Neural cell (in vitro differentiated cells): ENCODE results near the gene KBTBD13. TPM values are rescaled to one million over a fixed set of nuclear protein-coding genes. Genes with fewer than 3 reads are reported as not detected.

Experiments used
- H2AFZ ChIP-seq: fragments of 200-600, 300-800 bp; sonication (generic), shearing (Covaris generic); 2 replicates; pipeline ENCODE4 v1.6.0; 2014; ENCODE audit warnings: low read depth, mild to moderate bottlenecking, antibody characterized with exemption, low read length, moderate library complexity
- H3F3A ChIP-seq: fragments of 200-600 bp; shearing (Covaris generic); 2 replicates; pipeline ENCODE4 v1.6.1; 2016; ENCODE audit warnings: mild to moderate bottlenecking, moderate library complexity, mixed read lengths, antibody characterized with exemption, low read length; ENCODE audit not compliant: insufficient read depth, poor library complexity, severe bottlenecking
- H3K27ac ChIP-seq: fragments of 200-600, 300-800 bp; sonication (generic), shearing (Covaris generic); 2 replicates; pipeline ENCODE4 v1.5.1; 2014; ENCODE audit warnings: mild to moderate bottlenecking, low read length, moderate library complexity
- H3K27me3 ChIP-seq: fragments of 300-800, 200-600 bp; sonication (generic), shearing (Covaris generic); 2 replicates; pipeline ENCODE4 v1.6.0; 2014; ENCODE audit warnings: mild to moderate bottlenecking, low read depth, low read length, moderate library complexity; ENCODE audit not compliant: insufficient read depth
- H3K36me3 ChIP-seq: fragments of 300-800, 200-600 bp; sonication (generic), shearing (Covaris generic); 2 replicates; pipeline ENCODE4 v1.5.1; 2014; ENCODE audit warnings: mild to moderate bottlenecking, antibody characterized with exemption, low read length, moderate library complexity; ENCODE audit not compliant: insufficient read depth
- H3K4me2 ChIP-seq: fragments of 300-800, 200-600 bp; sonication (generic), shearing (Covaris generic); 2 replicates; pipeline ENCODE4 v1.6.0; 2014; ENCODE audit warnings: mild to moderate bottlenecking, low read length
- H3K4me3 ChIP-seq: fragments of 300-800, 200-600 bp; sonication (generic), shearing (Covaris generic); 2 replicates; pipeline ENCODE4 v1.5.1; 2014; ENCODE audit warnings: mild to moderate bottlenecking, low read length, moderate library complexity
- H3K79me2 ChIP-seq: fragments of 200-600 bp; shearing (Covaris generic); replicated peaks from 2 replicates; pipeline ENCODE4 v1.6.0; 2014; ENCODE audit warnings: mild to moderate bottlenecking, low read length, moderate library complexity; ENCODE audit not compliant: insufficient read depth
- H3K9ac ChIP-seq: fragments of 300-800, 200-600 bp; sonication (generic), shearing (Covaris generic); 2 replicates; pipeline ENCODE4 v1.6.1; 2016; ENCODE audit warnings: mild to moderate bottlenecking, low read length, mixed read lengths
- H3K9me2 ChIP-seq: fragments of 200-600 bp; shearing (Covaris generic); 2 replicates; pipeline ENCODE4 v1.6.1; 2016; ENCODE audit warnings: mild to moderate bottlenecking, low read length, mixed read lengths; ENCODE audit not compliant: insufficient read depth
- H3K9me3 ChIP-seq: fragments of 200-600, 300-800 bp; sonication (generic), shearing (Covaris generic); 2 replicates; pipeline ENCODE4 v1.6.1; 2016; ENCODE audit warnings: mild to moderate bottlenecking, mixed run types, low read length, moderate library complexity, mixed read lengths
- H4K20me1 ChIP-seq: fragments of 200-600 bp; shearing (Covaris generic); 2 replicates; pipeline ENCODE4 v1.6.1; 2016; ENCODE audit warnings: mild to moderate bottlenecking, mixed run types; ENCODE audit not compliant: insufficient read depth
- EP300 ChIP-seq: fragments of 450-650 bp; conservative IDR thresholded peaks from 2 replicates; pipeline ENCODE4 v1.6.1; 2014; ENCODE audit warnings: antibody characterized with exemption, mild to moderate bottlenecking, moderate library complexity; ENCODE audit not compliant: poor library complexity, severe bottlenecking
- EZH2 ChIP-seq: fragments of 200-600, 300-800 bp; shearing (Covaris generic), sonication (generic); IDR thresholded peaks from 2 replicates; pipeline ENCODE4 v1.6.1; 2014; ENCODE audit warnings: antibody characterized with exemption, low read length, borderline replicate concordance, mild to moderate bottlenecking; ENCODE audit not compliant: insufficient read depth, poor library complexity, severe bottlenecking
- MXI1 ChIP-seq: fragments of 450-650 bp; conservative IDR thresholded peaks from 2 replicates; pipeline ENCODE4 v1.6.1; 2014; ENCODE audit warnings: antibody characterized with exemption, mild to moderate bottlenecking; ENCODE audit not compliant: poor library complexity, severe bottlenecking
- POLR2AphosphoS5 ChIP-seq: IDR thresholded peaks from 2 replicates; pipeline ENCODE4 v1.6.1; 2012
- RAD21 ChIP-seq: fragments of 450-650 bp; conservative IDR thresholded peaks from 2 replicates; pipeline ENCODE4 v1.6.1; 2014; ENCODE audit warnings: antibody characterized with exemption, mild to moderate bottlenecking, moderate library complexity
- SMC3 ChIP-seq: fragments of 450-650 bp; conservative IDR thresholded peaks from 2 replicates; pipeline ENCODE4 v1.6.1; 2014; ENCODE audit warnings: antibody characterized with exemption, mild to moderate bottlenecking, moderate library complexity; ENCODE audit not compliant: poor library complexity
- TAF1 ChIP-seq: IDR thresholded peaks from 2 replicates; pipeline ENCODE4 v1.6.1; 2012; ENCODE audit warnings: low read depth
- polyA plus RNA-seq: library from polyadenylated mRNA; depleted of rRNA; stranded (reverse); fragments of >200 nt; gene quantifications from 2 replicates; pipeline ENCODE4 v1.2.3, GENCODE V29; 2014
- TF ChIP-seq, protein P1 (sequence below): fragments of 450-650 bp; IDR thresholded peaks from 2 replicates; pipeline ENCODE4 v1.5.1; 2014; ENCODE audit warnings: antibody characterized with exemption, mild to moderate bottlenecking, moderate library complexity; ENCODE audit not compliant: poor library complexity, severe bottlenecking
- TF ChIP-seq, protein P2 (sequence below): IDR thresholded peaks from 2 replicates; pipeline ENCODE4 v1.6.1; 2012; ENCODE audit warnings: borderline replicate concordance

KBTBD13 gene
- polyA plus RNA-seq, 1 donor from 2014 or later: not detected

DNA sequence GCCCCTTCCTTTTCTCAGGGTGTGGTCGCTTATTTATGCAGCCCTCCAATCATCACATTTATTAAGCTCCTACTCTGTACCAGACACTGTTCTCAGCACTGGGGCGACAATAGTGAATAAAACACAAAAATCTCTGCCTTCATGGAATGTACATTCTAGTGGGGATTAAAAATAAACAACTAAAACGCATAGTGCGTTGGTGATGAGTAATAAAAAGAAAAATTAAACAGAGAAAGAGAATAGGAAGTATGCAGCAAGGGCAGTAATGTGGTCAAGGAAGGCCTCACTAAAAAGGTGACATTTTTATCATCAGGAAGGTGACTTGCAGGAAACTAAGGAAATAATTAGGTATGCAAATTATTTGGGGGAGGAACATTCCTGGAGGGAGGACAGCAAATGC, 26.3 kb upstream of the KBTBD13 start:
- Histone ChIP-seq H3K4me2 (no peak overlapping the region), H3K4me3 (no peak overlapping the region), H4K20me1 (no peaks in the 10 kb centered on the region), H3F3A (no peaks in the 10 kb centered on the region), H3K9me2 (no peaks in the 10 kb centered on the region), H3K9ac (no peak overlapping the region), H2AFZ (no peak overlapping the region), H3K79me2 (no peaks in the 10 kb centered on the region), H3K9me3 (no peaks in the 10 kb centered on the region), H3K27ac (no peak overlapping the region), H3K36me3 (no peaks in the 10 kb centered on the region), H3K27me3 (no peaks in the 10 kb centered on the region)
- TF ChIP-seq EZH2 (no peak), SMC3 (no peak), RAD21 (no peak), TAF1 (no peak), EP300 (no peak), MXI1 (no peak), POLR2AphosphoS5 (no peak)
- TF ChIP-seq, protein P1, sequence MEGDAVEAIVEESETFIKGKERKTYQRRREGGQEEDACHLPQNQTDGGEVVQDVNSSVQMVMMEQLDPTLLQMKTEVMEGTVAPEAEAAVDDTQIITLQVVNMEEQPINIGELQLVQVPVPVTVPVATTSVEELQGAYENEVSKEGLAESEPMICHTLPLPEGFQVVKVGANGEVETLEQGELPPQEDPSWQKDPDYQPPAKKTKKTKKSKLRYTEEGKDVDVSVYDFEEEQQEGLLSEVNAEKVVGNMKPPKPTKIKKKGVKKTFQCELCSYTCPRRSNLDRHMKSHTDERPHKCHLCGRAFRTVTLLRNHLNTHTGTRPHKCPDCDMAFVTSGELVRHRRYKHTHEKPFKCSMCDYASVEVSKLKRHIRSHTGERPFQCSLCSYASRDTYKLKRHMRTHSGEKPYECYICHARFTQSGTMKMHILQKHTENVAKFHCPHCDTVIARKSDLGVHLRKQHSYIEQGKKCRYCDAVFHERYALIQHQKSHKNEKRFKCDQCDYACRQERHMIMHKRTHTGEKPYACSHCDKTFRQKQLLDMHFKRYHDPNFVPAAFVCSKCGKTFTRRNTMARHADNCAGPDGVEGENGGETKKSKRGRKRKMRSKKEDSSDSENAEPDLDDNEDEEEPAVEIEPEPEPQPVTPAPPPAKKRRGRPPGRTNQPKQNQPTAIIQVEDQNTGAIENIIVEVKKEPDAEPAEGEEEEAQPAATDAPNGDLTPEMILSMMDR: no peak
- TF ChIP-seq, protein P2, sequence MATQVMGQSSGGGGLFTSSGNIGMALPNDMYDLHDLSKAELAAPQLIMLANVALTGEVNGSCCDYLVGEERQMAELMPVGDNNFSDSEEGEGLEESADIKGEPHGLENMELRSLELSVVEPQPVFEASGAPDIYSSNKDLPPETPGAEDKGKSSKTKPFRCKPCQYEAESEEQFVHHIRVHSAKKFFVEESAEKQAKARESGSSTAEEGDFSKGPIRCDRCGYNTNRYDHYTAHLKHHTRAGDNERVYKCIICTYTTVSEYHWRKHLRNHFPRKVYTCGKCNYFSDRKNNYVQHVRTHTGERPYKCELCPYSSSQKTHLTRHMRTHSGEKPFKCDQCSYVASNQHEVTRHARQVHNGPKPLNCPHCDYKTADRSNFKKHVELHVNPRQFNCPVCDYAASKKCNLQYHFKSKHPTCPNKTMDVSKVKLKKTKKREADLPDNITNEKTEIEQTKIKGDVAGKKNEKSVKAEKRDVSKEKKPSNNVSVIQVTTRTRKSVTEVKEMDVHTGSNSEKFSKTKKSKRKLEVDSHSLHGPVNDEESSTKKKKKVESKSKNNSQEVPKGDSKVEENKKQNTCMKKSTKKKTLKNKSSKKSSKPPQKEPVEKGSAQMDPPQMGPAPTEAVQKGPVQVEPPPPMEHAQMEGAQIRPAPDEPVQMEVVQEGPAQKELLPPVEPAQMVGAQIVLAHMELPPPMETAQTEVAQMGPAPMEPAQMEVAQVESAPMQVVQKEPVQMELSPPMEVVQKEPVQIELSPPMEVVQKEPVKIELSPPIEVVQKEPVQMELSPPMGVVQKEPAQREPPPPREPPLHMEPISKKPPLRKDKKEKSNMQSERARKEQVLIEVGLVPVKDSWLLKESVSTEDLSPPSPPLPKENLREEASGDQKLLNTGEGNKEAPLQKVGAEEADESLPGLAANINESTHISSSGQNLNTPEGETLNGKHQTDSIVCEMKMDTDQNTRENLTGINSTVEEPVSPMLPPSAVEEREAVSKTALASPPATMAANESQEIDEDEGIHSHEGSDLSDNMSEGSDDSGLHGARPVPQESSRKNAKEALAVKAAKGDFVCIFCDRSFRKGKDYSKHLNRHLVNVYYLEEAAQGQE: no peak

DNA sequence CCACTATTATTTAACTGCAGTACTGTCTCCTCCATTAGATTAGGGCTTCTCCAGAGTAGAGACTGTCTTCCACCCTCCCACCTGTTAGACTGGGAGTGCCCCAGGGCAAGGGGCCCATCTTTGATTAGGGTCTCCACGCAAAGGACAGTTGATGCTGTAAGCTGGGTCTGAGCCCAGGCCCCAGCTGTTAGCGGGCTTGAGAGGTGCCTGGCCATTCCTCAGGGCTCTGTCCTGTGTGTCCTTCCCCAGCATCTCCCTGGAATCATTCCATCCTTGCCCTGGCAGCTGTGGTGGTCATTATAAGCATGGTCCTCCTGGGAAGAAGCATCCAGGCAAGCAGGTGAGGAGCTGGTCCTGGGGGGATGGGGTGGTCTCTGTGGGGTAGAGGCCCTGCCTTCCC, 25.3 kb upstream of the KBTBD13 start:
- no peak overlapping the region for H3K4me3 ChIP-seq
- no peaks in the 10 kb centered on the region for H3K9me3 ChIP-seq
- no peaks in the 10 kb centered on the region for H3F3A ChIP-seq
- no peaks in the 10 kb centered on the region for H3K9me2 ChIP-seq
- H4K20me1 ChIP-seq: no peaks in the 10 kb centered on the region
- H2AFZ ChIP-seq: no peak overlapping the region
- no peak overlapping the region for H3K4me2 ChIP-seq
- no peaks in the 10 kb centered on the region for H3K27me3 ChIP-seq
- H3K27ac ChIP-seq: no peak overlapping the region
- no peaks in the 10 kb centered on the region for H3K79me2 ChIP-seq
- no peak overlapping the region for H3K9ac ChIP-seq
- no peak for TF ChIP-seq EP300
- TF ChIP-seq POLR2AphosphoS5: no peak
- TF ChIP-seq, protein P1: no peak
- no peak for TF ChIP-seq EZH2
- no peak for TF ChIP-seq MXI1
- TF ChIP-seq, protein P2: no peak
- TF ChIP-seq TAF1: no peak
- no peak for TF ChIP-seq SMC3
- no peak for TF ChIP-seq RAD21
- no peaks in the 10 kb centered on the region for H3K36me3 ChIP-seq
